ENCODE results near the gene ESYT1. TPM values are rescaled to one million over a fixed set of nuclear protein-coding genes. Genes with fewer than 3 reads are reported as not detected.

ESYT1 gene
- total and polyA plus RNA-seq, 9 of the 15 experiments (the other 6 are each of a cell fraction or from before 2014, with no cell fraction given) = 132 to 420 (median 164) TPM

GRCh38 chr12:56119361-56119796, 8.7 kb upstream of the ESYT1 start (continued):
- TF ChIP-seq SMC3 (conservative IDR thresholded peaks at IDR 0.05; ENCODE audit: insufficient read depth, low read depth, low read length) = peak; percentile 85
- peak; percentile 54; the same call in 1 of the 2 replicates for TF ChIP-seq BHLHE40 (IDR thresholded peaks at IDR 0.05; ENCODE audit: low read length)
- TF ChIP-seq RB1 (IDR thresholded peaks at IDR 0.05; ENCODE audit: low read depth) = peak; percentile 39; the same call in 1 of the 2 replicates
- TF ChIP-seq EGR1 (conservative IDR thresholded peaks at IDR 0.05) = 0 out of 2 replicates have a peak, but pooled peaks have one; percentile 44
- TF ChIP-seq MITF (IDR thresholded peaks at IDR 0.05) = peak; percentile 62; the same call in 1 of the 2 replicates
- TF ChIP-seq, protein P1, sequence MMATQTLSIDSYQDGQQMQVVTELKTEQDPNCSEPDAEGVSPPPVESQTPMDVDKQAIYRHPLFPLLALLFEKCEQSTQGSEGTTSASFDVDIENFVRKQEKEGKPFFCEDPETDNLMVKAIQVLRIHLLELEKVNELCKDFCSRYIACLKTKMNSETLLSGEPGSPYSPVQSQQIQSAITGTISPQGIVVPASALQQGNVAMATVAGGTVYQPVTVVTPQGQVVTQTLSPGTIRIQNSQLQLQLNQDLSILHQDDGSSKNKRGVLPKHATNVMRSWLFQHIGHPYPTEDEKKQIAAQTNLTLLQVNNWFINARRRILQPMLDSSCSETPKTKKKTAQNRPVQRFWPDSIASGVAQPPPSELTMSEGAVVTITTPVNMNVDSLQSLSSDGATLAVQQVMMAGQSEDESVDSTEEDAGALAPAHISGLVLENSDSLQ (IDR thresholded peaks at IDR 0.05) = 0 out of 2 replicates have a peak, but pooled peaks have one; percentile 19
- TF ChIP-seq, protein P2, sequence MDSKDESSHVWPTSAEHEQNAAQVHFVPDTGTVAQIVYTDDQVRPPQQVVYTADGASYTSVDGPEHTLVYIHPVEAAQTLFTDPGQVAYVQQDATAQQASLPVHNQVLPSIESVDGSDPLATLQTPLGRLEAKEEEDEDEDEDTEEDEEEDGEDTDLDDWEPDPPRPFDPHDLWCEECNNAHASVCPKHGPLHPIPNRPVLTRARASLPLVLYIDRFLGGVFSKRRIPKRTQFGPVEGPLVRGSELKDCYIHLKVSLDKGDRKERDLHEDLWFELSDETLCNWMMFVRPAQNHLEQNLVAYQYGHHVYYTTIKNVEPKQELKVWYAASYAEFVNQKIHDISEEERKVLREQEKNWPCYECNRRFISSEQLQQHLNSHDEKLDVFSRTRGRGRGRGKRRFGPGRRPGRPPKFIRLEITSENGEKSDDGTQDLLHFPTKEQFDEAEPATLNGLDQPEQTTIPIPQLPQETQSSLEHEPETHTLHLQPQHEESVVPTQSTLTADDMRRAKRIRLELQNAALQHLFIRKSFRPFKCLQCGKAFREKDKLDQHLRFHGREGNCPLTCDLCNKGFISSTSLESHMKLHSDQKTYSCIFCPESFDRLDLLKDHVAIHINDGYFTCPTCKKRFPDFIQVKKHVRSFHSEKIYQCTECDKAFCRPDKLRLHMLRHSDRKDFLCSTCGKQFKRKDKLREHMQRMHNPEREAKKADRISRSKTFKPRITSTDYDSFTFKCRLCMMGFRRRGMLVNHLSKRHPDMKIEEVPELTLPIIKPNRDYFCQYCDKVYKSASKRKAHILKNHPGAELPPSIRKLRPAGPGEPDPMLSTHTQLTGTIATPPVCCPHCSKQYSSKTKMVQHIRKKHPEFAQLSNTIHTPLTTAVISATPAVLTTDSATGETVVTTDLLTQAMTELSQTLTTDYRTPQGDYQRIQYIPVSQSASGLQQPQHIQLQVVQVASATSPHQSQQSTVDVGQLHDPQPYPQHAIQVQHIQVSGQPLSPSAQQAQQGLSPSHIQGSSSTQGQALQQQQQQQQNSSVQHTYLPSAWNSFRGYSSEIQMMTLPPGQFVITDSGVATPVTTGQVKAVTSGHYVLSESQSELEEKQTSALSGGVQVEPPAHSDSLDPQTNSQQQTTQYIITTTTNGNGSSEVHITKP (IDR thresholded peaks at IDR 0.05; ENCODE audit: partially characterized antibody) = peak; percentile 47
- 0 out of 2 replicates have a peak, but pooled peaks have one; percentile 15 for TF ChIP-seq TEAD2 (tag; IDR thresholded peaks at IDR 0.05)
- 0 out of 2 replicates have a peak, but pooled peaks have one; percentile 45 for TF ChIP-seq ESRRA (IDR thresholded peaks at IDR 0.05; ENCODE audit: borderline replicate concordance, low read depth)
- TF ChIP-seq MYC (IDR thresholded peaks at IDR 0.05; ENCODE audit: low read depth, low read length) = peak; percentile 100
- TF ChIP-seq MYC (CRISPR knock-in tag; IDR thresholded peaks at IDR 0.05; ENCODE audit: borderline replicate concordance, low read depth) = no peak
- TF ChIP-seq MAZ (CRISPR knock-in tag; conservative IDR thresholded peaks at IDR 0.05 in 1 of 2, IDR thresholded peaks at IDR 0.05 in 1 of 2) = peak; percentile 43 to 69; a peak in 2 of 4 replicates
- TF ChIP-seq SRF (CRISPR knock-in tag; IDR thresholded peaks at IDR 0.05) = no peak
- TF ChIP-seq RCOR1 (IDR thresholded peaks at IDR 0.05; ENCODE audit: borderline replicate concordance in 1 of 2, low read depth in 2 of 2, low read length in 2 of 2) = 0 out of 4 replicates have a peak, but pooled peaks of 1 of the 2 experiments have one; percentile 26
- TF ChIP-seq EP400 (IDR thresholded peaks at IDR 0.05) = peak; percentile 89
- TF ChIP-seq BRD9 (IDR thresholded peaks at IDR 0.05; ENCODE audit: low read depth, partially characterized antibody) = peak; percentile 80
- TF ChIP-seq HCFC1 (IDR thresholded peaks at IDR 0.05; ENCODE audit: low read depth, low read length) = 0 out of 2 replicates have a peak, but pooled peaks have one; percentile 13
- TF ChIP-seq TRIM28 (IDR thresholded peaks at IDR 0.05) = peak; percentile 33; the same call in 1 of the 2 replicates
- peak; percentile 86 to 88 for TF ChIP-seq RAD21 (CRISPR knock-in tag; conservative IDR thresholded peaks at IDR 0.05 in 1 of 2, IDR thresholded peaks at IDR 0.05 in 1 of 2)
- 0 out of 2 replicates have a peak, but pooled peaks have one; percentile 18 for TF ChIP-seq CBFA2T2 (conservative IDR thresholded peaks at IDR 0.05)

All from K562 (cell line).